K562 (cell line): ENCODE measurements around the gene SULT1A1. TPM values are rescaled to one million over a fixed set of nuclear protein-coding genes. Genes with fewer than 3 reads are reported as not detected.

Source experiments
- ATAC-seq: fragments of 200-7000 bp; cut with Tn5 transposase; 3 replicates; pipeline ENCODE4 v1.9.1; 2020; ENCODE audit warnings: moderate library complexity
- BruUV-seq: library from RNA; stranded (reverse); fragments of 400-500 nt; replicated peaks from 2 replicates; lab custom pipeline; 2021; lab: Mats Ljungman, UMichigan
- CTCF ChIA-PET: fragments of 300-600 bp; formaldehyde crosslinking; extraction: SDS; loops from one replicate; lab custom pipeline; 2021; ENCODE audit warnings: low intra/inter-chr PET ratio; lab: Yijun Ruan, JAX
- POLR2A ChIA-PET: fragments of 300-600, 350-650 bp; sonication (Branson Sonifier 250); formaldehyde crosslinking; extraction: SDS; loops from one replicate; lab custom pipeline; 2021; ENCODE audit warnings: antibody characterized with exemption, inconsistent platforms; lab: Yijun Ruan, JAX
- DNase-seq, 4 experiments: peaks; one replicate each; pipeline versions ENCODE4 v3.0.0 to v3.0.0-alpha.2; 2011 to 2018; ENCODE audit warnings: low spot score in 3 of 4, mixed read lengths in 3 of 4; ENCODE audit errors: extremely low read depth in 1 of 4
- FAIRE-seq: peaks from 2 replicates; lab custom pipeline; 2011; peaks lifted over from hg19 to GRCh38; lab: Jason Lieb, UNC
- H2AFZ ChIP-seq: 2 replicates; pipeline ENCODE4 v1.6.0; 2011; ENCODE audit warnings: low read depth, low read length, control low read depth, inconsistent platforms
- H3K27ac ChIP-seq: fragments of 200-600 bp; 3 replicates; pipeline ENCODE4 v1.8.0; 2011; ENCODE audit warnings: low read depth, mild to moderate bottlenecking, control low read depth, inconsistent platforms, low read length, moderate library complexity, mixed read lengths; ENCODE audit errors: extremely low read depth
- H3K27me3 ChIP-seq, 2 experiments: fragments of 300-600 bp in 1 of 2; 2 replicates in 1 of 2; 3 replicates in 1 of 2; pipeline versions ENCODE4 v1.6.0 to v1.8.0; 2011; ENCODE audit warnings: inconsistent platforms in 2 of 2, low read length in 2 of 2, mild to moderate bottlenecking in 1 of 2, mixed read lengths in 1 of 2, moderate library complexity in 1 of 2; ENCODE audit not compliant: control insufficient read depth in 2 of 2, insufficient read depth in 2 of 2
- H3K36me3 ChIP-seq: fragments of 300-600 bp; 3 replicates; pipeline ENCODE4 v1.8.0; 2011; ENCODE audit warnings: mild to moderate bottlenecking, low read length, inconsistent platforms; ENCODE audit not compliant: control insufficient read depth, insufficient read depth
- H3K4me1 ChIP-seq, 2 experiments: fragments of 200-600 bp in 1 of 2; replicated peaks in 1 of 2; 2 replicates in 1 of 2; 3 replicates in 1 of 2; pipeline versions ENCODE4 v1.5.1 to v1.8.0; 2011; ENCODE audit warnings: inconsistent platforms in 2 of 2, low read length in 2 of 2, mild to moderate bottlenecking in 1 of 2, mixed read lengths in 1 of 2, moderate library complexity in 1 of 2; ENCODE audit not compliant: control insufficient read depth in 2 of 2, insufficient read depth in 2 of 2
- H3K4me2 ChIP-seq: 2 replicates; pipeline ENCODE4 v1.6.1; 2011; ENCODE audit warnings: low read length, control low read depth, inconsistent platforms, mixed read lengths; ENCODE audit not compliant: insufficient read depth
- H3K4me3 ChIP-seq: fragments of 200-600 bp; sonication (generic), shearing (Covaris generic); 2 replicates; pipeline ENCODE4 v1.5.1; 2016; ENCODE audit warnings: control low read depth, inconsistent platforms
- H3K79me2 ChIP-seq: fragments of 200-600 bp; 3 replicates; pipeline ENCODE4 v1.8.0; 2011; ENCODE audit warnings: low read length, inconsistent platforms; ENCODE audit not compliant: control insufficient read depth, insufficient read depth
- H3K9ac ChIP-seq, 2 experiments: 2 replicates each; pipeline versions ENCODE4 v1.6.0 to v1.6.1; 2011; ENCODE audit warnings: low read depth in 2 of 2, low read length in 2 of 2, control low read depth in 1 of 2, inconsistent platforms in 1 of 2, mild to moderate bottlenecking in 1 of 2, mixed read lengths in 1 of 2; ENCODE audit not compliant: insufficient read depth in 1 of 2
- H3K9me1 ChIP-seq: one replicate; pipeline ENCODE4 v1.6.0; 2011; ENCODE audit warnings: inconsistent platforms, mild to moderate bottlenecking, low read length, moderate library complexity; ENCODE audit not compliant: control insufficient read depth, insufficient read depth
- H3K9me3 ChIP-seq: replicated peaks from 2 replicates; pipeline ENCODE4 v1.5.1; 2011; ENCODE audit warnings: low read depth, low read length, inconsistent platforms; ENCODE audit not compliant: control insufficient read depth, insufficient read depth
- H4K20me1 ChIP-seq: replicated peaks from 2 replicates; pipeline ENCODE4 v1.6.1; 2011; ENCODE audit warnings: low read length, inconsistent platforms, mixed read lengths; ENCODE audit not compliant: control insufficient read depth, insufficient read depth
- BCOR ChIP-seq: fragments of 450-650 bp; IDR thresholded peaks from 2 replicates; pipeline ENCODE4 v1.6.1; 2016
- GTF2F1 ChIP-seq: IDR thresholded peaks from 2 replicates; pipeline ENCODE4 v1.6.1; 2011; ENCODE audit warnings: low read depth, low read length, improper control_type of control experiment
- HCFC1 ChIP-seq: IDR thresholded peaks from 2 replicates; pipeline ENCODE4 v1.6.1; 2012; ENCODE audit warnings: low read depth, low read length, improper control_type of control experiment
- MEIS2 ChIP-seq: fragments of 450-650 bp; IDR thresholded peaks from 2 replicates; pipeline ENCODE4 v1.6.1; 2014; ENCODE audit warnings: mild to moderate bottlenecking; ENCODE audit not compliant: partially characterized antibody
- SMC3 ChIP-seq: conservative IDR thresholded peaks from 2 replicates; pipeline ENCODE4 v1.6.1; 2011; ENCODE audit warnings: low read depth, low read length, improper control_type of control experiment; ENCODE audit not compliant: insufficient read depth
- TGIF2 ChIP-seq: sonication (generic); formaldehyde crosslinking; IDR thresholded peaks from 2 replicates; pipeline ENCODE4 v1.8.1; 2022; ENCODE audit warnings: mild to moderate bottlenecking, missing genetic modification reagents, moderate library complexity
- ZNF79 ChIP-seq: fragments of 250-450 bp; sonication (Bioruptor Pico); IDR thresholded peaks from 2 replicates; pipeline ENCODE4 v1.4.0; 2020; ENCODE audit warnings: low read depth, mild to moderate bottlenecking, moderate library complexity
- WGBS: fragments of 100-300 bp; shearing (Covaris generic); methylation state at CpG from one replicate; pipeline ENCODE4 v1.1.6; 2016; ENCODE audit warnings: low coverage, mixed read lengths; ENCODE audit not compliant: insufficient coverage; ENCODE audit errors: missing lambda C conversion rate; 5-methylcytosine and 5-hydroxymethylcytosine counted together
- in situ Hi-C: fragments of 300-500 bp; cut with MboI; formaldehyde crosslinking; loops from 4 replicates; pipeline ENCODE4 v1.15.0; 2018; ENCODE audit warnings: inconsistent platforms, mixed read lengths
- intact Hi-C: fragments of 100-400 bp; cut with micrococcal nuclease; formaldehyde crosslinking; loops from 2 replicates; pipeline ENCODE4 v1.14.2; 2022
- polyA plus RNA-seq, 8 experiments: library from polyadenylated mRNA; depleted of rRNA in 4 of 8; stranded (reverse) in 5 of 8; unstranded in 3 of 8; fragments of >200 nt; fragmentation: Nextera tagmentation in 2 of 8; fragmentation: Illumina TruSeq in 1 of 8; extraction: Ambion mirVana in 2 of 8; extraction: Trizol in 1 of 8; gene quantifications; 2 replicates each; pipeline versions ENCODE4 v1.2.1 to v1.2.3, GENCODE V29; 2011 to 2014; ENCODE audit warnings: inconsistent platforms in 1 of 8, missing spikeins in 1 of 8
- total RNA-seq, 7 experiments: library from RNA; depleted of rRNA in 6 of 7; stranded (reverse); fragments of >200 nt in 6 of 7; fragmentation: Illumina TruSeq in 2 of 7; extraction: Trizol in 2 of 7; gene quantifications; 2 replicates each; pipeline versions ENCODE4 v1.2.1 to v1.2.3, GENCODE V29; 2011 to 2021; ENCODE audit warnings: low replicate concordance in 1 of 7
- TF ChIP-seq, protein P1 (sequence below): sonication (generic); formaldehyde crosslinking; IDR thresholded peaks from 2 replicates; pipeline ENCODE4 v1.8.0; 2023; ENCODE audit warnings: missing genetic modification reagents, mild to moderate bottlenecking, borderline replicate concordance
- TF ChIP-seq, protein P2 (sequence below): fragments of 450-650 bp; IDR thresholded peaks from 2 replicates; pipeline ENCODE4 v1.6.1; 2016; ENCODE audit warnings: mild to moderate bottlenecking

Gene SULT1A1
- total and polyA plus RNA-seq, 9 of the 15 experiments (the other 6 are each of a cell fraction or from before 2014, with no cell fraction given), result 3.4 to 30.1 (median 16.6) TPM

DNA sequence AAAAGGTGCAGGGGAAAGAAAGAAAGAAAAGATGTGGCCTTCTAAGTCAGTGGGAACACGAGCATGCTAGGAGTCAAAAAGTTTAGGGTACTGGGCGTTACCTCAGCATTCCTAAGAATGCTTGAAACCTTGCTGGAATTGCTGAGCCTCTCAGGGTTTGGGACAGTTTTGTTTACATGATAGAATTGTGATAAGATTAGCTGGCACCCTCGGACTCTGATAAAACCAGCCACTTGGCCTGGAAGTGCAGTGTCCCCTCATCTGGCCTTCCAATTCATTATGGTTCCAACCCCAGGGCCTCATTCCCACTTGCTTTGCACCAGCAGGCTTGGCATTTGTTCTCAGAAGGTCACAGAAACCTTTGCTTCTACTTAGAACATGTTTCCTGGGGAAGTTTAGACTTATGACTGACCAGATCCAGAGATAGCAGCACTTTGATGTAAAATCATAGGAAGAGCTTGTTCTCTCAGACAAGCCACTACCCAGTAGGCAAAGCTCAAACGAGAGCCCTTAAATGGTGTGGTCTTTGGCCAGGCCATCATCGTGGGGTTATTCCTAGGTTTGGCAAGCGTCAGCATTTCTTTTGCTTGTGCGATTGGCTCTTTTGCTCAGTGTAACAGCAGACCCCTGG lies 48.2 kb downstream of the SULT1A1 start:
- H3K9me3 ChIP-seq, result no peaks in the 10 kb centered on the region
- peaks cover 0 to 9% of the 10 kb centered on the region in 2 experiments; a peak in 4 of 5 replicates for H3K4me1 ChIP-seq
- no peak overlapping the region for H3K4me3 ChIP-seq
- in situ Hi-C loops, result no loop called here
- ATAC-seq (no peak; the same call in 1 of the 3 replicates), FAIRE-seq (no peak), DNase-seq (no peak)
- H3K36me3 ChIP-seq, result peaks cover 23% of the 10 kb centered on the region; the same call in 1 of the 3 replicates
- no TSS peak for BruUV-seq
- no peak overlapping the region for H3K9ac ChIP-seq
- POLR2A ChIA-PET, result no interaction called here
- 36% methylated on average over 7 of the region's 7 CpGs for WGBS
- no peak overlapping the region for H3K27ac ChIP-seq
- no peaks in the 10 kb centered on the region; the same call in none of the 3 replicates for H3K79me2 ChIP-seq
- no peak for TF ChIP-seq ZNF79 (CRISPR knock-in tag)
- TF ChIP-seq, protein P1, sequence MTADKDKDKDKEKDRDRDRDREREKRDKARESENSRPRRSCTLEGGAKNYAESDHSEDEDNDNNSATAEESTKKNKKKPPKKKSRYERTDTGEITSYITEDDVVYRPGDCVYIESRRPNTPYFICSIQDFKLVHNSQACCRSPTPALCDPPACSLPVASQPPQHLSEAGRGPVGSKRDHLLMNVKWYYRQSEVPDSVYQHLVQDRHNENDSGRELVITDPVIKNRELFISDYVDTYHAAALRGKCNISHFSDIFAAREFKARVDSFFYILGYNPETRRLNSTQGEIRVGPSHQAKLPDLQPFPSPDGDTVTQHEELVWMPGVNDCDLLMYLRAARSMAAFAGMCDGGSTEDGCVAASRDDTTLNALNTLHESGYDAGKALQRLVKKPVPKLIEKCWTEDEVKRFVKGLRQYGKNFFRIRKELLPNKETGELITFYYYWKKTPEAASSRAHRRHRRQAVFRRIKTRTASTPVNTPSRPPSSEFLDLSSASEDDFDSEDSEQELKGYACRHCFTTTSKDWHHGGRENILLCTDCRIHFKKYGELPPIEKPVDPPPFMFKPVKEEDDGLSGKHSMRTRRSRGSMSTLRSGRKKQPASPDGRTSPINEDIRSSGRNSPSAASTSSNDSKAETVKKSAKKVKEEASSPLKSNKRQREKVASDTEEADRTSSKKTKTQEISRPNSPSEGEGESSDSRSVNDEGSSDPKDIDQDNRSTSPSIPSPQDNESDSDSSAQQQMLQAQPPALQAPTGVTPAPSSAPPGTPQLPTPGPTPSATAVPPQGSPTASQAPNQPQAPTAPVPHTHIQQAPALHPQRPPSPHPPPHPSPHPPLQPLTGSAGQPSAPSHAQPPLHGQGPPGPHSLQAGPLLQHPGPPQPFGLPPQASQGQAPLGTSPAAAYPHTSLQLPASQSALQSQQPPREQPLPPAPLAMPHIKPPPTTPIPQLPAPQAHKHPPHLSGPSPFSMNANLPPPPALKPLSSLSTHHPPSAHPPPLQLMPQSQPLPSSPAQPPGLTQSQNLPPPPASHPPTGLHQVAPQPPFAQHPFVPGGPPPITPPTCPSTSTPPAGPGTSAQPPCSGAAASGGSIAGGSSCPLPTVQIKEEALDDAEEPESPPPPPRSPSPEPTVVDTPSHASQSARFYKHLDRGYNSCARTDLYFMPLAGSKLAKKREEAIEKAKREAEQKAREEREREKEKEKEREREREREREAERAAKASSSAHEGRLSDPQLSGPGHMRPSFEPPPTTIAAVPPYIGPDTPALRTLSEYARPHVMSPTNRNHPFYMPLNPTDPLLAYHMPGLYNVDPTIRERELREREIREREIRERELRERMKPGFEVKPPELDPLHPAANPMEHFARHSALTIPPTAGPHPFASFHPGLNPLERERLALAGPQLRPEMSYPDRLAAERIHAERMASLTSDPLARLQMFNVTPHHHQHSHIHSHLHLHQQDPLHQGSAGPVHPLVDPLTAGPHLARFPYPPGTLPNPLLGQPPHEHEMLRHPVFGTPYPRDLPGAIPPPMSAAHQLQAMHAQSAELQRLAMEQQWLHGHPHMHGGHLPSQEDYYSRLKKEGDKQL (CRISPR knock-in tag), result no peak
- TF ChIP-seq BCOR, result no peak
- TF ChIP-seq TGIF2 (CRISPR knock-in tag), result no peak
- TF ChIP-seq, protein P2, sequence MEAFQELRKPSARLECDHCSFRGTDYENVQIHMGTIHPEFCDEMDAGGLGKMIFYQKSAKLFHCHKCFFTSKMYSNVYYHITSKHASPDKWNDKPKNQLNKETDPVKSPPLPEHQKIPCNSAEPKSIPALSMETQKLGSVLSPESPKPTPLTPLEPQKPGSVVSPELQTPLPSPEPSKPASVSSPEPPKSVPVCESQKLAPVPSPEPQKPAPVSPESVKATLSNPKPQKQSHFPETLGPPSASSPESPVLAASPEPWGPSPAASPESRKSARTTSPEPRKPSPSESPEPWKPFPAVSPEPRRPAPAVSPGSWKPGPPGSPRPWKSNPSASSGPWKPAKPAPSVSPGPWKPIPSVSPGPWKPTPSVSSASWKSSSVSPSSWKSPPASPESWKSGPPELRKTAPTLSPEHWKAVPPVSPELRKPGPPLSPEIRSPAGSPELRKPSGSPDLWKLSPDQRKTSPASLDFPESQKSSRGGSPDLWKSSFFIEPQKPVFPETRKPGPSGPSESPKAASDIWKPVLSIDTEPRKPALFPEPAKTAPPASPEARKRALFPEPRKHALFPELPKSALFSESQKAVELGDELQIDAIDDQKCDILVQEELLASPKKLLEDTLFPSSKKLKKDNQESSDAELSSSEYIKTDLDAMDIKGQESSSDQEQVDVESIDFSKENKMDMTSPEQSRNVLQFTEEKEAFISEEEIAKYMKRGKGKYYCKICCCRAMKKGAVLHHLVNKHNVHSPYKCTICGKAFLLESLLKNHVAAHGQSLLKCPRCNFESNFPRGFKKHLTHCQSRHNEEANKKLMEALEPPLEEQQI, result no peak
- no peak for TF ChIP-seq MEIS2
- no peak for TF ChIP-seq SMC3
- no peak for TF ChIP-seq GTF2F1
- no peak for TF ChIP-seq HCFC1
- no peaks in the 10 kb centered on the region for H3K9me1 ChIP-seq
- no peaks in the 10 kb centered on the region for H3K27me3 ChIP-seq
- no peaks in the 10 kb centered on the region for H4K20me1 ChIP-seq
- no peak overlapping the region; the same call in 1 of the 2 replicates for H3K4me2 ChIP-seq
- CTCF ChIA-PET, result no interaction called here
- intact Hi-C loops, result no loop called here
- no peak overlapping the region for H2AFZ ChIP-seq
